H1 (cell line): Measurements from ENCODE around the gene DUXA. TPM values are rescaled to one million over a fixed set of nuclear protein-coding genes. Genes with fewer than 3 reads are reported as not detected.

Experiments used
- CTCF ChIA-PET: fragments of 300-600 bp; sonication (Branson Sonifier 250); formaldehyde crosslinking; loops from one replicate; lab custom pipeline; 2021; ENCODE audit not compliant: partially characterized antibody; lab: Charles Lee
- POLR2A ChIA-PET: fragments of 300-600 bp; sonication (Branson Sonifier 250); formaldehyde crosslinking; loops from one replicate; lab custom pipeline; 2021; ENCODE audit warnings: inconsistent platforms; ENCODE audit not compliant: partially characterized antibody; lab: Charles Lee
- DNase-seq, 2 experiments: peaks; one replicate each; pipeline versions ENCODE4 v3.0.0 to v3.0.0-alpha.2; 2010 to 2022; ENCODE audit warnings: low spot score in 2 of 2, low read depth in 1 of 2, mixed read lengths in 1 of 2
- FAIRE-seq: peaks from 2 replicates; lab custom pipeline; 2011; peaks lifted over from hg19 to GRCh38; lab: Jason Lieb, UNC
- H2AFZ ChIP-seq: 2 replicates; pipeline ENCODE4 v1.8.1; 2012; ENCODE audit warnings: low read length, inconsistent platforms
- H2AK5ac ChIP-seq: 2 replicates; pipeline ENCODE4 v1.6.1; 2013; ENCODE audit warnings: low read depth, low read length
- H2BK120ac ChIP-seq: replicated peaks from 2 replicates; pipeline ENCODE3; 2013; ENCODE audit warnings: low read depth, low read length, inconsistent platforms
- H2BK12ac ChIP-seq: 2 replicates; pipeline ENCODE4 v1.6.1; 2013; ENCODE audit warnings: low read depth, low read length
- H2BK15ac ChIP-seq: 2 replicates; pipeline ENCODE4 v1.6.1; 2013; ENCODE audit warnings: low read length
- H2BK20ac ChIP-seq: 2 replicates; pipeline ENCODE4 v1.6.1; 2013; ENCODE audit warnings: low read length
- H2BK5ac ChIP-seq: 2 replicates; pipeline ENCODE4 v1.6.1; 2013; ENCODE audit warnings: low read depth, low read length
- H3K14ac ChIP-seq: 2 replicates; pipeline ENCODE4 v1.6.1; 2013; ENCODE audit warnings: inconsistent platforms; ENCODE audit not compliant: insufficient read length
- H3K18ac ChIP-seq: 2 replicates; pipeline ENCODE4 v1.6.1; 2013; ENCODE audit warnings: low read length; ENCODE audit errors: extremely low read depth
- H3K23ac ChIP-seq: 2 replicates; pipeline ENCODE4 v1.6.1; 2013; ENCODE audit warnings: inconsistent platforms; ENCODE audit not compliant: insufficient read length
- H3K23me2 ChIP-seq: 2 replicates; pipeline ENCODE4 v1.6.1; 2013; ENCODE audit warnings: low read depth, low read length
- H3K27ac ChIP-seq: 2 replicates; pipeline ENCODE4 v1.6.1; 2011; ENCODE audit warnings: low read depth, low read length, inconsistent platforms
- H3K27me3 ChIP-seq, 4 experiments: replicated peaks in 1 of 4; 1 replicate in 1 of 4; 2 replicates in 3 of 4; pipeline versions ENCODE4 v1.6.1 to v1.8.1; 2011 to 2013; ENCODE audit warnings: low read length in 3 of 4, mild to moderate bottlenecking in 3 of 4, inconsistent platforms in 2 of 4, mixed read lengths in 2 of 4, moderate library complexity in 1 of 4; ENCODE audit not compliant: control insufficient read depth in 3 of 4, insufficient read depth in 3 of 4; ENCODE audit errors: extremely low read depth in 1 of 4
- H3K36me3 ChIP-seq, 4 experiments: 2 replicates each; pipeline versions ENCODE4 v1.6.1 to v1.8.1; 2011 to 2013; ENCODE audit warnings: mild to moderate bottlenecking in 4 of 4, low read length in 3 of 4, moderate library complexity in 2 of 4, control low read depth in 1 of 4, inconsistent platforms in 1 of 4; ENCODE audit not compliant: insufficient read depth in 4 of 4, control insufficient read depth in 2 of 4
- H3K4ac ChIP-seq: replicated peaks from 2 replicates; pipeline ENCODE3; 2013; ENCODE audit warnings: low read length, low read depth, mixed read lengths, inconsistent platforms; ENCODE audit not compliant: insufficient read length
- H3K4me1 ChIP-seq, 4 experiments: replicated peaks in 1 of 4; 1 replicate in 1 of 4; 2 replicates in 3 of 4; pipeline versions ENCODE4 v1.6.1 to v1.8.1; 2011 to 2013; ENCODE audit warnings: low read length in 3 of 4, inconsistent platforms in 2 of 4, mixed read lengths in 1 of 4; ENCODE audit not compliant: insufficient read depth in 4 of 4, control insufficient read depth in 3 of 4
- H3K4me2 ChIP-seq, 2 experiments: 2 replicates each; pipeline versions ENCODE4 v1.6.1 to v1.8.1; 2011 to 2013; ENCODE audit warnings: low read depth in 2 of 2, low read length in 2 of 2, control low read depth in 1 of 2, inconsistent platforms in 1 of 2, mild to moderate bottlenecking in 1 of 2; ENCODE audit not compliant: insufficient read depth in 1 of 2
- H3K4me3 ChIP-seq, 4 experiments: fragments of 200-600, 300-600 bp in 1 of 4; sonication (generic), shearing (Covaris generic), sonication (Bioruptor Twin) in 1 of 4; 2 replicates each; pipeline versions ENCODE4 v1.5.1 to v1.8.1; 2011 to 2016; ENCODE audit warnings: low read length in 4 of 4, low read depth in 3 of 4, control low read depth in 2 of 4, inconsistent platforms in 2 of 4, mild to moderate bottlenecking in 2 of 4, mixed read lengths in 1 of 4, moderate library complexity in 1 of 4; ENCODE audit not compliant: insufficient read depth in 2 of 4; ENCODE audit errors: extremely low read depth in 1 of 4
- H3K56ac ChIP-seq: replicated peaks from 2 replicates; pipeline ENCODE3; 2013; ENCODE audit warnings: low read depth, mild to moderate bottlenecking, mixed read lengths, low read length, inconsistent platforms; ENCODE audit not compliant: insufficient read length
- H3K79me1 ChIP-seq: 2 replicates; pipeline ENCODE4 v1.6.1; 2013; ENCODE audit warnings: low read depth, low read length, control low read depth
- H3K79me2 ChIP-seq, 2 experiments: 2 replicates each; pipeline versions ENCODE4 v1.6.1 to v1.8.1; 2012 to 2013; ENCODE audit warnings: low read length in 2 of 2, mild to moderate bottlenecking in 2 of 2, inconsistent platforms in 1 of 2; ENCODE audit not compliant: insufficient read depth in 2 of 2, control insufficient read depth in 1 of 2
- H3K9ac ChIP-seq, 4 experiments: replicated peaks in 1 of 4; 1 replicate in 1 of 4; 2 replicates in 3 of 4; pipeline versions ENCODE4 v1.6.1 to v1.8.1; 2011 to 2013; ENCODE audit warnings: low read depth in 3 of 4, low read length in 3 of 4, control low read depth in 2 of 4, mild to moderate bottlenecking in 2 of 4, moderate library complexity in 2 of 4, inconsistent platforms in 1 of 4; ENCODE audit errors: extremely low read depth in 1 of 4
- H3K9me3 ChIP-seq, 2 experiments: 2 replicates each; pipeline versions ENCODE4 v1.6.1 to v1.8.1; 2012 to 2013; ENCODE audit warnings: mild to moderate bottlenecking in 2 of 2, moderate library complexity in 2 of 2, control low read depth in 1 of 2, inconsistent platforms in 1 of 2, low read depth in 1 of 2, low read length in 1 of 2, mixed read lengths in 1 of 2; ENCODE audit not compliant: insufficient read depth in 2 of 2
- H4K20me1 ChIP-seq, 2 experiments: replicated peaks in 1 of 2; 2 replicates each; pipeline versions ENCODE3 to v1.8.1; 2011 to 2013; ENCODE audit warnings: inconsistent platforms in 2 of 2, low read length in 2 of 2, mild to moderate bottlenecking in 1 of 2; ENCODE audit not compliant: insufficient read depth in 2 of 2, control insufficient read depth in 1 of 2
- H4K5ac ChIP-seq: 2 replicates; pipeline ENCODE4 v1.6.1; 2013; ENCODE audit warnings: low read length, low read depth, mixed read lengths, inconsistent platforms; ENCODE audit not compliant: insufficient read length
- H4K8ac ChIP-seq: 2 replicates; pipeline ENCODE4 v1.8.0; 2013; ENCODE audit warnings: mild to moderate bottlenecking, moderate library complexity, low read length, inconsistent platforms; ENCODE audit not compliant: insufficient read depth; ENCODE audit errors: extremely low read depth
- H4K91ac ChIP-seq: replicated peaks from 2 replicates; pipeline ENCODE3; 2013; ENCODE audit warnings: low read length, mixed read lengths, inconsistent platforms; ENCODE audit not compliant: insufficient read length
- RAD21 ChIP-seq, 2 experiments: IDR thresholded peaks in 1 of 2; conservative IDR thresholded peaks in 1 of 2; 2 replicates each; pipeline ENCODE4 v1.6.1; 2011; ENCODE audit warnings: low read depth in 2 of 2, low read length in 2 of 2, improper control_type of control experiment in 1 of 2, inconsistent platforms in 1 of 2, mild to moderate bottlenecking in 1 of 2, moderate library complexity in 1 of 2
- SRF ChIP-seq: IDR thresholded peaks from 2 replicates; pipeline ENCODE4 v1.6.1; 2011; ENCODE audit warnings: mild to moderate bottlenecking, low read depth, low read length, moderate library complexity
- WGBS, 2 experiments: shearing (Covaris generic) in 1 of 2; methylation state at CpG; one replicate each; pipeline versions ENCODE4 v1.1.6 to v1.1.7; 2013 to 2015; ENCODE audit warnings: low lambda C conversion rate in 2 of 2, mixed read lengths in 2 of 2, inconsistent platforms in 1 of 2, low coverage in 1 of 2, missing lambda C conversion rate in 1 of 2; ENCODE audit not compliant: insufficient replicate concordance in 2 of 2, insufficient coverage in 1 of 2, insufficient read length in 1 of 2; ENCODE audit errors: extremely low coverage in 1 of 2, missing lambda C conversion rate in 1 of 2; 5-methylcytosine and 5-hydroxymethylcytosine counted together
- polyA plus RNA-seq, 7 experiments: library from polyadenylated mRNA; depleted of rRNA in 3 of 7; stranded (reverse) in 5 of 7; unstranded in 2 of 7; fragments of >200 nt in 5 of 7; fragments of 200-250 nt in 2 of 7; gene quantifications; 1 replicate in 5 of 7; 2 replicates in 1 of 7; 4 replicates in 1 of 7; pipeline versions ENCODE4 v1.2.1 to v1.2.3, GENCODE V29; 2011 to 2013; ENCODE audit warnings: missing spikeins in 2 of 7, mixed read lengths in 2 of 7
- total RNA-seq: library from RNA; stranded (reverse); fragmentation: NEBNext Ultra II Directional; extraction: Animal tissue kit (Norgen Biotek cat#: 25700); gene quantifications from 2 replicates; pipeline ENCODE4 v1.2.1, GENCODE V29; 2021

The DUXA gene
- total and polyA plus RNA-seq, 2 of the 8 experiments (the other 6 are each of a cell fraction or from before 2014, with no cell fraction given), result not detected

DNA sequence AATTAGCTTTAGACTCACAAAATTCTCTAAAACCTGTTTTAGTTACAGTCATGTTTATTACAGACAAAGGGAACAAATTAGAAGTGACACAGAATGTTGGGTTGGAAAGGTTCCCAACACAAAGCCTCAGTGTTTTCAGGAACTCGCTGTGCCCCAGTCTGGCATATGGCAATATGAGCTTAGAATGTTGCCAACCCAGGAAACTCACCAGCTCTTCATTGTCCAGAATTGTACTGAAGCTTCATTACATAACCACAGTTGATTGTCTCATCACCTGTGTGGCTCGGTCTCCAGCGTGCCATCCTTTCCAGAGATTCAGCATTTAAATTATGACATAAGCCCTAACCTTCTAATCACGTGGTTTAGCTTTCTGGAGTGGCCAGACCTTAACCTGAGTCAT is 43.1 kb upstream of the DUXA start:
- H3K14ac ChIP-seq, result no peak overlapping the region
- H3K9ac ChIP-seq, result no peak overlapping the region
- no peaks in the 10 kb centered on the region for H3K23me2 ChIP-seq
- ChIA-PET CTCF (no interaction called here), POLR2A (interaction anchor here (0.6 to 1.3 kb wide), 3 partner anchors 10 to 69 kb away, joined by 3 to 4 read pairs (median 3); no protein-coding TSS in a partner anchor)
- DNase-seq (no peak), FAIRE-seq (no peak)
- no peak overlapping the region for H2BK12ac ChIP-seq
- no peak overlapping the region for H4K8ac ChIP-seq
- peaks cover 2 to 3% of the 10 kb centered on the region in 2 experiments for H4K20me1 ChIP-seq
- H3K79me1 ChIP-seq, result no peaks in the 10 kb centered on the region
- no peaks in the 10 kb centered on the region for H3K9me3 ChIP-seq
- no peak overlapping the region for H2BK5ac ChIP-seq
- H3K4me2 ChIP-seq, result no peak overlapping the region
- TF ChIP-seq RAD21 (IDR thresholded peaks at IDR 0.05 in 1 of 2, conservative IDR thresholded peaks at IDR 0.05 in 1 of 2; ENCODE audit: low read depth in 2 of 2, low read length in 2 of 2) (no peak), SRF (no peak)
- no peaks in the 10 kb centered on the region for H3K79me2 ChIP-seq
- no peak overlapping the region for H2AFZ ChIP-seq
- no peaks in the 10 kb centered on the region for H3K4me1 ChIP-seq
- no peak overlapping the region for H2BK120ac ChIP-seq
- no peak overlapping the region for H3K56ac ChIP-seq
- H3K18ac ChIP-seq, result no peak overlapping the region
- H4K5ac ChIP-seq, result no peak overlapping the region
- H4K91ac ChIP-seq, result no peak overlapping the region
- peaks cover 11 to 39% (median 31%) of the 10 kb centered on the region in 4 experiments; a peak in 7 of 8 replicates for H3K36me3 ChIP-seq
- no peak overlapping the region for H2BK15ac ChIP-seq
- H3K4me3 ChIP-seq, result no peak overlapping the region
- 93% methylated on average over 4 of the region's 4 CpGs; no CpG with 5 or more reads in 1 of the 2 experiments for WGBS, 2 experiments
- H3K4ac ChIP-seq, result no peak overlapping the region
- no peak overlapping the region for H3K27ac ChIP-seq
- H3K27me3 ChIP-seq, result no peaks in the 10 kb centered on the region
- no peak overlapping the region for H2AK5ac ChIP-seq
- no peak overlapping the region for H2BK20ac ChIP-seq
- no peak overlapping the region for H3K23ac ChIP-seq
